Measurements from ENCODE around the gene MLLT1.

Gene MLLT1

GRCh38 chr19:6253954-6254733 is 25.6 kb downstream of the MLLT1 start:
- DNase-seq: no peak

GRCh38 chr19:6252066-6252465 is 27.7 kb downstream of the MLLT1 start:
- no peak for DNase-seq

GRCh38 chr19:6250909-6251308 is 28.9 kb downstream of the MLLT1 start:
- DNase-seq: no peak

GRCh38 chr19:6250024-6250615 is 29.7 kb downstream of the MLLT1 start:
- no peak for DNase-seq

- no peak for DNase-seq
Observed at GRCh38 chr19:6249296-6249695, 30.5 kb downstream of the MLLT1 start.

- no peak for DNase-seq
Observed at GRCh38 chr19:6248844-6249243, 30.9 kb downstream of the MLLT1 start.

- no peak for DNase-seq
Observed at GRCh38 chr19:6248341-6248740, 31.4 kb downstream of the MLLT1 start.

GRCh38 chr19:6247007-6247288 is 32.8 kb downstream of the MLLT1 start:
- DNase-seq: no peak

GRCh38 chr19:6246174-6247006 is 33.4 kb downstream of the MLLT1 start:
- DNase-seq: no peak

- no peak for DNase-seq
Observed at GRCh38 chr19:6242677-6243076, 37.1 kb downstream of the MLLT1 start.

- DNase-seq: no peak
Observed at GRCh38 chr19:6241680-6242377, 37.9 kb downstream of the MLLT1 start.

- DNase-seq: no peak
Observed at GRCh38 chr19:6241056-6241455, 38.7 kb downstream of the MLLT1 start.

- DNase-seq: no peak
Observed at GRCh38 chr19:6239871-6240676, 39.7 kb downstream of the MLLT1 start.

GRCh38 chr19:6239401-6239844 is 40.4 kb downstream of the MLLT1 start:
- DNase-seq: no peak

GRCh38 chr19:6238643-6239281 is 41.0 kb downstream of the MLLT1 start:
- peak; percentile 35 for DNase-seq

GRCh38 chr19:6238256-6238642 is 41.5 kb downstream of the MLLT1 start:
- DNase-seq: no peak

- DNase-seq: no peak
Observed at GRCh38 chr19:6236310-6237291, 43.2 kb downstream of the MLLT1 start.

GRCh38 chr19:6235031-6235951 is 44.5 kb downstream of the MLLT1 start:
- DNase-seq: no peak

GRCh38 chr19:6234527-6234926 is 45.2 kb downstream of the MLLT1 start:
- no peak for DNase-seq

Measured in NCI-H69 (cell line).